Activated CD4-positive, alpha-beta T cell treated with anti-CD3 and anti-CD28 coated beads, Interleukin-2, Interleukin-4, amounts not matched to agents 100 ng/mL and 50 ng/mL, durations not matched to agents 16 hours and 8 hours (primary cell): ENCODE results near the gene FLT1.
A peak's percentile ranks its signal among the peaks of the same experiment; 100 is the strongest.

ENCODE experiments used
- DNase-seq: peaks from one replicate; pipeline ENCODE4 v3.0.0-alpha.2; 2020; ENCODE audit warnings: low spot score

The FLT1 gene

DNA sequence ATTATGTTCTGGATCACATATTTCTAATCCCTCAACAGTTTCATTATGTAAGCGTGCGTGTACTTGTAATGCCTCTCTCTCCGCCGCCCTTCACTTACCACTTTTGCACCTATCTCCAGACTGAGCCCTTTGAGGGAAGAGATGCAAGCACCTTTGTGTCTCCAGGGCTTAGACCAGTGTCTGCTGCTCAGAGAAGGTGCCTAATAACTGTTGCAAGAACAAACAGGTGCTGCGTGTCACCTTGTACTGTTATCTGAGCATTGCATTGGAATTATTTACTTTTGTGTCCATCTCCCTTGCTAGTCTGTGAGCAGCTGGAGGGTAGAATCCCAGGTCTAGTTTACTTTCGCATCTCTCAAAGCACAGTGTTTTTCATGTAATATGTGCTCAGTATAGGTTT lies 156.2 kb downstream of the FLT1 start:
- DNase-seq: no peak

DNA sequence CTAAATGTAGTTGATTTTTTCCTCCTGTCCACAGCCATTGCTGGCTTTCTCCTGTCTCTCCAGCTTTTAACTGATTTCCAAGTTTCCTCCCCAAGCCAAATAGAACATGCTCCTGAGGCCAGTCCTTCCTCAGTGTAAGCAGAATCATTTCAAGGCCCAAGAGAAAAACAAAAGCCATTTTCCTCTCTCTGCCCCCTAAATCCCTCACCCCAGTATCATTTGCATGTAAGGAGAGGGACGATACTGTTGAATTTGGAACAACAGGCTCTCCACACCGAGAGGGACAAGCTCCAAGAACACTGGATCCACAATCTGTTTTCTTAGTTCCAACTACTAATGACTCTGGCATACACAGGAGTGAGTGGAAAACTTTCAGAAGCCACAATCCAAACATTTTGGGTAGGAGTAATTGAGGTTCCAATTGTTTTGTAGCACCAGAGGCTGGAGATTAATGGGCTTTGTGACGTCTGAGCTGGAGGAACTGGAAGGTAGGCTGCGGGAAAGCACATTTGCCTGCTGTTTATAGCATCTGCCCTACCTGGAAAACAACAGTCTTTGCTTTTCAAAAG lies 156.8 kb downstream of the FLT1 start:
- no peak for DNase-seq

DNA sequence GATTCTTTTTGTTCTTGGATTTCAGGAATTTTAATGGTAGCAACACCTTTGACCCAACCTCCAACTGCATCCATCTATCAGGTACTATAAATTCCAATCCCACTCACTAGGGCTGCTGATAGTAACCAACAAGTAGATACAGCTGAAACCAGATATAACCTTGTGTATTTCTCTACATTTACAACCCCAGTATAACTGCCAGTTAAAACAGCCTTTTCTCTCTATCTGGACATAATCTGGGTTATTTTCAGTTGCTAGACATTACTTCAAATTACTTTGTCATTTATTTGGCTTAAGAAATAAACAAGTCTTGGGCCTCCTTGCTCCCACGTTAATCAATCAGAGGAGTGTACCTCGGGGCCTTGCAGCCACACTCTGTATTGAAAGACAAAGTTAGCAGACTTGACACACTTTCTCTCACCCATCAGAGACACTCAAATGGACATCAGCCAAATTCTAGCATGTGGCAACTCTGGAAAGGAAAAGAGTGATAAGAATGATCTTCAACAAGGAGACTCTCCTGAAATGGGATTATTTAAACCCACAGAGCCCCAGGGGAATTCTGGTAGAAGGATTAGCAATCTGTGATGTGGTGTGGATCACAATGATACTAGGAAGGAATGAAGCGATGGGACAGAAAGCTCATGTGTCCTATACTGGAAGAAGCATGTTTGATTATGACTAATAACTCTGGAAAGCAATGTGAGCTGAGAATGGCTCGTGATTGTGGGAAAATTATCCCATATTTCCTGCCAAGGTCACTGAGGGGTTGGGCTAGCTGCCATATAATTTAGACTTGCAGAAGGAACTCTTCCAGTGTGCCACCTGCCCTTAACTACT lies 157.5 kb downstream of the FLT1 start:
- no peak for DNase-seq

DNA sequence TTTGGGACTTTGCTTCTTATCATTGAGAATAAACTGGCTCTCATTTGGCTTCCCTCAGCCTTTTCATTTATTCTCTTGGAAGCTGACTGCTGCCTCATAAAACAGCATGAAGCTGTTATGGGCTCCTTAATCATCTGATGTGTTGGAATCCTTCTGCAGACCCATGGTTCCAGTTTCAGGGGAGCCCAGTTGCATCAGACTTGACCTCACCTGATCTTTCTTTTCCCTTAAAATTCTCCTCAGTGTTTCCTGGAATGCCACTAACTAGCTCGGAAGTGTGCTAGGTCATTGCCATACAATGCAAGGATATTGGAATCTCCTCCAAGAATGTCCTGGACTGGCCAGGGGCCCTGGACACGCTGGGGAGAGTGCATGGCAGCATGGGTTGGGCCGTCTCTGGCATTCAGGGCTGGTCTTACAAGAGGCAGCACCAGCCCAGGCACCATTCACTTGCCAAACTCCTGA lies 158.7 kb downstream of the FLT1 start:
- DNase-seq: no peak

DNA sequence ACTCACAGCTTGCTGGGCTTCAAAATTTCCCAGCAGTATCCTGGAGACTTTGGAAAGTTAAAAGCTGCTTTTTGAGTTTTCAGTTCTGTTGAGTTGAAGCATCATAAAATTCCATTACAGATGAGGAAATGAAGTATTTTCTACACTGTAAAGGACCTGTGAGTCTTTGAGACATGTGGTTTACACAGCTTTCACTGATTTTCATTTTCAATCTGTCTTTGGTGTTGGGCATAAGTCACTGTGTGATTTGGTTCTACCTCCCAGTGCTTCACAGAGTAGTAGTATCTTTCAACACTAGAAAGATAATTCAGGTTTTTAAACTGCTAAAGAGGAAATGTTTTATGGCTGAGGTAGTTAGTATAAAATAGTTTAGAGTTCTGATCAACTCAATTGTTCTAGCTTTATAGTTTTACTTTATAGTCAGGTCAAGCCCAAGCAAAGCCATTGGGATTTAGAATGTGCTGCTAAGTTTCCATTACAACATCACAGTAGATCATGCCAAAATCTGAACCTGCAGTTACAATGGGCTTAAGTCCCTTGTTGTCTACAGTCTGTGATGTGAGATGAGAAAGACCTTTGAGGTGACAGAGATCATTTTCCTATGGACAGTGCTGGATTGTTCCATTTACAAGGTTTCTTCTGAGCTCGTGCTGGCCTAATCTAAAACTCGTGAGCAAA lies 161.6 kb downstream of the FLT1 start:
- no peak for DNase-seq

DNA sequence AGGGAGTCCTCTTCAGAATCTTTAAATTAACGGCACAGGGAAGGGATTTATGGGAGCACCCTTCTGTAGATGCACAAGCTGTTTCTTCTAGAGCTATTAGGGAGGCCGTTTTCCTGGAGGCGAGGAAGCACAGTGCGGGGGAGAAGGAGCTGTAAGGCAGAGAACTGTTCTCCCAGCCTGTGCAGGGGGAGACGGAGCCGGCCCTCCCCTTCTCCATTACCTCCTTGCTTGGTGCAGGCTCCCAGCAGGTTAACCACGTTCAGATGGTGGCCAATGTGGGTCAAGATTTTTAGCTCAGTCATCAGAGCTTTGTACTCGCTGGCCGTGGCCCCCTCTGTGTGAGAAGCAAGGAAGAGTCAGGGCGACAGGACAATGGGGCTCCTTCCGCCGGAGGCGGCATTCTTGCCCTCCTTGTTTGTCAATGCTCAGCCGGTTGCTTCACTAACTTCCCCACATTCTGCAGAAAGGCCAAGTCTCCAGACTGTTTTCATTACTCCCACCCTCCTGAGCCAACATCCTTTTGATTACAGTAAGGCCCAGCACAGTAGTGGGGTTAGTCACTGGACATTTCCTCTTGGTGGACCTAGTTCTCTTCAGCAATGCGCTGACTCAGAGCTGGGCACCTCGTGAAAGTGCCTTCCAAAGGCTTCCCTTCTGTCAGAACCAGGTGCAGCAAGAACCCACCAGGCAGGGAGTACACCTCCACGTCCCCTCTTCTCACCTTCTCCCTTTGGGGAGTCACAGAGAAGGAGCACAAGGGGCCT lies 165.4 kb downstream of the FLT1 start:
- no peak for DNase-seq

DNA sequence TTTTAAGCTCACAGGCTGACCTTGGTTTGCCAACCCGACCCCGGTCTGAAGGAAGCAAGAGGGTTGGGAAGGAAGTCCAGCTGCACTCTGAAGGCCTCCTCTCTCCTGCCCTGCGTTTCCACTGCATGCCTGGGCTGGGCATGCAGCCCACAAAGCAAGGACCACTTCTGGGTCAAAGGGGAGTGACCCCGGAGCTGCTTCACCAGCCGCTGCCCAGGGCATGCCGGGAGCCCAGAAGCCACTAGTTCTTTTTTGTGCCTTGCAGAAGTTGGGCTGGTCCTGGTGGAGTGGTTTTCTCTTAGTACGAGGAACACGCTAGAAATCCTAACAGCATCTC lies 166.7 kb downstream of the FLT1 start:
- no peak for DNase-seq

DNA sequence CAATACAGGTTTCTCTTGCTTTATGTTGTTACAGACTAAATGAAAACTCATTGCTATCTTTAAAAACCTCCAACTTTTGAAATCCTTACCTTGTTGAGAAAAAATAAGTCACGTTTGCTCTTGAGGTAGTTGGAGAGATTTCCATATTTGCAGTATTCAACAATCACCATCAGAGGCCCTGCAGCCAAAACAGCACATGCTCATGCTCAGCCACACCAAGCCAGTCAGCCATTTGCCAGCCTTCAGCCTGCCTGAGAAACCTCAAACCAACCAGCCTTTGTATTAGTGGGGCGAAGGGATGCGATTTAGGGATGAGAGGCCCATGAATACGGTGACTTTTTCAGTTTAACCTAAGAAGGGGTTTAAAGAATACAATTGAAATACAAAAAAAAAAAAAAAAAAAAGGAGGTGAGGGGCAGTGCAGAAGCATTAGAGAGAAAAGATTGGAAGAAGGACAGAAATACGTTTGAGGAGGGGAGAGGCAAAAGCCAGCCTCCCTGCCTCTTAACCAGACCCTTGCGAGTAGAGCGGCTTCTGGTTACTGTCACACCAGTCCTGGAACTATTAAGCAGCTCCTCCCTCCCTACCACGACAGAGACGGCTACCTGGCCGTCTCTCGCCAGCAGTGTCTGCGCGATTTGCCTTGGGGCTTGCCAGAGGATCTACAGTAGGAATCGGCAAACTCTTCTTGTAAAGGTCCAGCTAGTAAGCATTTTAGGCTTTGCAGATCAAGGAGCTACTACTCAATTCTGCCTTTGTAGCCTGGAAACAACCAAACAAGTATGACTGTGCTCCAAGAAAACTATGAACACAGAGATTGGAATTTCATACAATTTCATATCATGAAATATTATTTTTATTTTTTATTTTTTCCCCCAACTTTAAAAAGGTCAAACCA lies 167.3 kb downstream of the FLT1 start:
- no peak for DNase-seq

DNA sequence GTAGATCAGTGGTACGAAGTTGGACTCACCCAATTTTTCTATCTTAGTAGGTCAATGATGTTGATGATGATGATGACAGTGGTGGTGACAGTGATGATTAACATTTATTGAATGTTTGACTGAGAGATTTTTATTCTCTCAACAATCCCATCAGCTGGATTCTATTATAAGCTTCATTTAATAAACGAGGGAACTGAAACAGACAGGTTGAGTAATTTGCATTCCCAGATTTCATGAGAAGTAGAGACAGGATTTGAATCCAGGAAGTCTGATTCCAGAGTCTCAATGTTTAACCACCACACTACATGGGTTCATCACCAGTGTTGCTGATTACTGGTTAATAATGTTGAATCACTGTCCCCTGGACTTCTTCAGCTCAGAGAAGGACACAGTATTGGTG lies 168.9 kb downstream of the FLT1 start:
- DNase-seq: no peak

DNA sequence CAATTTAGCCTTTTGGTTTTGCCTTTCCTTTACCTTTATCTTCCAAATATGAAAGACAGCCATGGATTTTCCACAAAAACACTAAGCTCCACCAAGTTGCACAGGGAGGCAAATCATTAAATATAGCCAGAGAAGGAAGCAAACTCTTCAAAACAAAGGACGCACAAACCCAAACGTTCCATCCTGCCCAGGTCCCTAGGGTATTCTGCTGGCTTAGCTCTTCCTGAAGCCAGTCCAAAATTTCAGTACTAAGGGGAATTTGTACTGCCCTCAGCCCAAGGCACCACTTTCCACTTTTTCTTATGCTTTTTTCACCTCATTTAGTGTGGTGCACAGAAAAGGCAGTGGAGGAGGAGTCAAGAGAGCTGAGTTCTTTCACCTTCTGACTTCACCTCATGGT lies 169.9 kb downstream of the FLT1 start:
- no peak for DNase-seq

DNA sequence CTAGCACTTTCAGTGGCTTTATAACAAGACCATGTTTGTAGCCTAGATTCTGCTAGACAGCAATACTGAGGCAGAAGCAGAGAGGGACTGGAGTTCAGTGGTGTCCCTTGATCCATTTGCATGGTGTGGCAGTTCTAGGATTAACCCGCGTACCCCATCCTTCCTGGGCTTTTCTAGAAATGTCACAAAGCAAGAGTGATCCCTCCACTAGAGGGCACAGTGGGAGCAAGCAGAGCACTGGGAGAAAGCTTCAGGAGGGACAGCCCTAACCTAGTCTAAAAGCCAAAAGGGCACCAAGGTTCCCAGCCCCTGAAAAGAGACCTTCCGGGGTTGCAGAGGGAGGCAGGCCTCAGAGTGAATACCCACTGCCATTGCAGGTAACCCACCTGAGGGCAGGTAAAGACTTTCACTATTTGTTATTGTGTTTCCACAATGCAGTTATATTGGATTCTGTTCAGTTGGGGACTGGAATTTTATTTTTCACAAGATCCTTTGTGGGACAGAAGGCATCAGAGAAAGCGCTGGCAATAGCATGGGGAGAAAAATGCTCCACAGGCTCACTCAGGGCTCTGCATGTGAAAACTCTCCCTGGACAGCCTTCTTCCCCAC lies 170.6 kb downstream of the FLT1 start:
- peak; percentile 67 for DNase-seq

DNA sequence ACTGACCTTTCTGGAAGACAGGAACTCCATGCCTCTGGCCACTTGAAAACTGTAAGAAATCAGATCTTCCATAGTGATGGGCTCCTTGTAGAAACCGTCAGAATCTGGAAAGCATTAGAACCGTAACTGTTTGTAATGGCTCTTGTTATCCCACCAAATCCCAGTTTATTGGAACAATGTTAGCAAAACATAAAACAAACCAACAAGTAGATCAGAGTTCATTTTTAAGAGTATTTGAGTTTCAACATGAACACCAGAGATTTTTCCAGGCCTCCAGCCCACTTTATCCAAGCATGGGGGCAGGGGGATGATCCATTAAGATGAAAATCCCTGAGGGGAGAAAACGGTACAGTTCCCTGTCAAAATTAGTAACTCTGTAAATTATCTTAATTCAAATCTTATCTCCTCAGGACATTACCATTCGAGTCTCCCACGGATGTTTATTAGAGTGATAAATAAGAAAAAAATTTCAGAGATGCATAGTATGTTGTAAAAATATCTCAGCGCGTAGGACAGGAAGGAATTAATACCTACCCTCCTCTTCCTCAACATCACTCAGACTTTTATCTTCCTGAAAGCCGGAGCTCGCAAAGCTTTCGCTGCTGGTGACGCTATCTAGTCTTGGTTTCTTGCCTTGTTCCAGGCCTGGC lies 172.5 kb downstream of the FLT1 start:
- DNase-seq: no peak

DNA sequence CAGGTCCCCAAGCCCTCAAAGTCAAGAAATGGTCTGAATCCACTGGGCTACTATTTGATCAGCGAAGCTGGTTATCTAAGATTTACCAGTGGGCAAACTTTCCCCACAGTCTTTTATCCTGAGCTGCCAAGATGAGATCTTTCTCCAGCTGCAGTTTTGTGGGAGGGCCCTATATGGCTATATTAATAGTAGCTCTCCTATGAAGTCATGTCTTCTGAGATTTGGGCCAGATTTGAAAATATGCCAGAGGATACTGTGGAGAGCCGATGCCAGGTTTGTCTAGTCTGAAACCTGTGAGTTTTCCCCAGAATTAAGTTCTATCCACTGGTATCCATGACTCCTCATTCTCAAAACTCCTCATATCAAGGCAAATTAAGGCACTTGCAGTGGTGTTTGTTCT lies 173.2 kb downstream of the FLT1 start:
- DNase-seq: no peak

DNA sequence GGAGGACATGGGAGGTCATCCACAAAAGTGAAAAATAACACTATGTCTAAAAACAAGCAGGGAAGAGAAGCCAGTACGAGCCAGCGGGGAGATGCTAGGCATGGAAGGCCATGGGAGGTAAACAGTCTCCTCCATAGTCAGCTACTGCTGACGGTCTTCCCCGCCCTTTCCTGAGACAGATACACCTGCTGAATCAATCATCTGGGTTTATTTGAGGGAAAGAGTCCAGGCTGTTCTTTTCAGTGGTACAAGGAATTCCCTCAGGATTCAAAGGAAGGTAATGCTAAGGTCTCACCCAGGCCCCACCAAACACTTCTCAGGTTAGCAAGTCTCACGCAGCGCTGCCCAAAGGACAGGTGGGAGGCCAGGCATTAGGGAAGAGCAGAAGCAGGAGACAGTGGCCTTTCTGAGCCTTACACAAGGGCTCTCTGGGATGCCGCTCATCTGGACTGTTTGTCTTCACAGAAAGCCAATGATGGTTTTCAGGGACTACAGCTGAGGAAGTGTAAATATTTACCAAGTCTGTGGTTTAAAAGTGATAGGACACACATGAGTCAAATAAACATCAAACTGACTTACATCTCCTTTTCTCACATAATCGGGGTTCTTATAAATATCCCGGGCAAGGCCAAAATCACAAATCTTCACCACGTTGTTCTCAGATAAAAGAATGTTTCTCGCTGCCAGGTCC lies 173.9 kb downstream of the FLT1 start:
- no peak for DNase-seq

DNA sequence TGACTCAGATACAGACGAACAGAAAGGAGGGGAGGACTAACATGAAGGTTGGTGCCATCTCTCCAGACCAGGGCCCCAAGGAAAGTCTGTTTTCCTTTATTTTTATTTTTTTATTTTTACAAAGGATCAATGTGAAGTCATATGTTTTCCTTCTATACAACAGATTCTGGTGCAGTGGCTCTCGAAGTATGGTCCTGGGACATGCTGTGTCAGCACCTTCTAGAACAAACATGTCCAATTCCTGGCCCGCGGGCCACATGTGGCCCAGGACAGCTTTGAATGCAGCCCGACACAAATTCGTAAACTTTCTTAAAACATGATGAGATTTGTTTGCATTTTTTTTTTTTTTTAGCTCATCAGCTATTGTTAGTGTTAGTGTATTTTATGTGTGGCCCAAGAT lies 174.7 kb downstream of the FLT1 start:
- no peak for DNase-seq

DNA sequence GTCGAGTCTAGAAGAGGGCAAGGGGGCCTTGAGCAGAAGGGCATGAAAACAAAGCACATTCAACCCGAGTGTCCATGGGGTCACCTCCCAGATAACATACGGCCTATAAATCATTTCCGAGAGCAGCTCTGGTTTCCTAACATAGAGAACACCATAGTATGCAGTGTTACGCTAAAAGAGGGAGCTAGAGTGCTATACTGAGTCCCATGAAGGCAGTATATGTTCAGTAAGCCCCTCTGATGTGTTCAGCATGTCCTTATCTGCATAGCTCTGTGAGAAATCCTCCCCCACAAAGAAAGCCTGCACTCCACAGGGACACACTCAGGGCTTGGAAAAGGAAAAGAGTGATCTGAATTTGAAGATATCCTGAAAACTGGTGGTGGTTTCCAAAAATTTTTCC lies 175.4 kb downstream of the FLT1 start:
- DNase-seq: no peak

DNA sequence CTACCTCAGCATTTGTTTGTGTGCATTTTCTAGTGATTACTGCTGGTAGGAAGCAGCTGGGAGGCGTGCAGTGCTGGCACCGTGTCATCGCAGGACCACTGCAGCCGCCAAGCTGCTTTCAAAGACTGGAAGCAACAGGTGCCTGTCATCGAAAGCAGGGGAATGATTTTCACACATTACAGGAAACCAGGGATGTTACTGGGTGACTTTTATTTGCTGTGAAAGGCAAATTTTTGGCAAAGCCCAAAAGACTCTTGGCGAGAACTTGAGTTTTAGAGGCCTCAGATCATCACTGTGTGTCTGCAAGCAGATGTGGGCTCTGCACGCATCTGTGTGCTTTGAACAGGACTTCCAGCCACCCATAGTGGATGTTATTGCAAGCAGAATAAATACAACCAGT lies 176.4 kb downstream of the FLT1 start:
- no peak for DNase-seq

DNA sequence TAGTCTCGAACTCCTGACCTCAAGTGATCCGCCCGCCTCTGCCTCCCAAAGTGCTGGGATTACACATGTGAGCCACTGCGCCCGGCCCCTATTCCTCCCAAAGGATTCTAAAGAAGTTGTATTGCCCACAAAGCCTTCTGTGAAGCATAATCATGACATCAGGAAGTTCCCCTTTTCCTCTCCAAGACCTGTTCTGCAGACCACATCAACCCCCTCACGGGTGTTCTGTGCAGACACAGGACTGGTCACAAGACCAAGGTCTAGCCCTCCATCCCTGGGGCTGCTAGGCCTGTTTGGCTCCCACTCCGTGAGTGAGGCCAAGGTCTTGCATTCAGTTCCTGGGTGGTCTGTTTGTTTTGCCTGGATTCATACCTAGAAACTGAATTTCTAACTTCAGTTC lies 178.1 kb downstream of the FLT1 start:
- no peak for DNase-seq

DNA sequence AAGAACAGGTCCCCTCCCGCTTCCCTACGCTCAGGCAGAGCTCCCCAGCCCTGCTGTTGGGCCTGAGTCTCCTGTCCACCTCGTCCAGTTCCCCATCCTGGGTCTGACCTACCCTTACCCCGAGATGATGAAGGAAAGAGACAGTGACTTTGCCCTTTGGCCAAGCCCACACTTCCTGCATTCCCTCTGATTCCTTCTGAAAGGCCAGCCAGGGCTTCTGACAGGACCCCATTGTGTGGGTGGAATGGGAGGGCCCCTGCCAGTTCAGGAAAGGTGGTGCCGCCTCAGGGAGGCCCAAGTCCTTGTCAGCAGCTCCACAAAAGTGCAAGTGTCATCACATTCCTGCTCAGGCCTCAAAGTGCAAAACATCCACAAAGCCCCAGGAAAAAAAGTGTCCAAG lies 178.8 kb downstream of the FLT1 start:
- DNase-seq: no peak

DNA sequence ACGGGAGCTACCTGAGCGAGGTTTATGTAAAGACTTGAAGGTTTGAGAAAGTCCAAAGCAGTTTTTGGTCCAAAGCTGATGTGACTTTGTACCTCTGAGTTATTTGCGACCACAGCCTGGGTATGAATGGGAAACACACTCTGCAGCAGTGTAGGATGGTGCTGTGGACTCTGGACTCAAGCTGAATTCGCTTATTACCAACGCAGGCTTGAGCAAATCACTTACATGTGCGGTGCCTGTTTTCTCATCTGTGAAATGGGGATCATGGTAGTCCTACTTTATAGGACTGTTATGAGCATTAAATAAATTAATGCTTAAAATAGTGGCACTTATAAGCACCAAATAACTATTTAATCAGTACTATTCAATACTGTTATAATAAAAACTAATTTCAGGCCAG lies 180.0 kb downstream of the FLT1 start:
- no peak for DNase-seq
